RPMI7951 (cell line): Measurements from ENCODE around the gene ZNF43. TPM values are rescaled to one million over a fixed set of nuclear protein-coding genes. Genes with fewer than 3 reads are reported as not detected.
"Not testable (repeated sequence)": the region's sequence is repeated elsewhere in the genome, so short reads cannot be mapped to it uniquely, and the experiment has no call there.

Experiments
- DNase-seq: peaks from one replicate; pipeline ENCODE4 v3.0.0-alpha.2; 2012; ENCODE audit warnings: low read depth
- total RNA-seq: library from RNA; depleted of rRNA; stranded (reverse); fragments of >200 nt; shearing (Covaris generic); gene quantifications from 2 replicates; pipeline ENCODE4 v1.2.3, GENCODE V29; 2014; rRNA removed

The ZNF43 gene
- 5.1 and 6.5 TPM in 2 replicates for total RNA-seq

DNA sequence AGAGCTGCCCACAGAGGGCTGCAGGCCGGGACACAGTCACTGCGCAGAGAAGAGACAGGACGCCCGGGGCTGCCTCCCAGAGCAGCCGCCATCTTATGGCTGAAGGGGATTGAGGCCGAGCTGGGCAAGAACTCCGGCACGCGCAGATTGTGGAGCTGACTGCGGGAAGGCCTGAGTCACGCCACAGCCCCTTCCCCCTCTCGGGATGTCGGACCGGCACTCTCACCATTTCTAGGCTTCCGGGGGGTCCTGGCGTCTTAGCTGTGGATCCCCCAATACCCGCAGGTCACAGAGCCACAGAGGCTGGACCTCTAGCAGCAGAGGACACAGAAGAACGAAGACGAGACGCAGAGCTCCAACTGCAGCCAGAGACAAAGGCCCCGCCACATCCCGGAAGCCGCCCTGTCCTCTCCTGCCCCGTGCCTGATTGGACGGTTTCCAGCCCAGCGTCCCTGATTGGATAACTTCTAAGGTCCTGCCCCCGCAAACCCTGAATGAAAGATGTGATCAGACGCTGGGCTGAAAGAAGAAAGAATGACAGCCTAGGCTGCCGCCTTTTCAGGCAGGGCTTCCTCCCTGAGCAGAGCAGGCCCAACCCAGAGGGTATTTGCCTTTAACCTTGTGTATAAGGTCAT, at the start of gene ZNF43:
ZNF43 (minus strand) TSS at position 373 of the 635 bp plus-strand sequence; CDS start at position 229, 144 bp downstream.
- DNase-seq: peak; percentile 91

DNA sequence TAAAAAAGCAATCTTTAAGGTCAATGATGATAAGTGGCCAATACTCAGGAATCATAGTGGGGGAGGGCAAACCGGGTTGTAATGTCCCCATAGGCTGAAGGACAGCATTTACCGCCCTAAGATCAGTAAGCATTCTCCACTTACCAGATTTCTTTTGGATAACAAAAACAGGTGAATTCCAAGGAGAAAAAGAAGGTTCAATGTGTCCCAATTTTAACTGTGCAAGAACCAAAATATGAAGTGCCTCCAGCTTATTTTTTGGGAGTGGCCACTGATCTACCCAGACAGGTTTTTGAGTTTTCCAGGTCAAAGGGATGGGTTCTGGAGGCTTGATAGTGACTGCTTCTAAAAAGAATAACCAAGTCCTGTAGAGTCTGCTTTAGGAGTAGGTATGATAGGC, 49.5 kb upstream of the ZNF43 start:
- DNase-seq: not testable (repeated sequence)

DNA sequence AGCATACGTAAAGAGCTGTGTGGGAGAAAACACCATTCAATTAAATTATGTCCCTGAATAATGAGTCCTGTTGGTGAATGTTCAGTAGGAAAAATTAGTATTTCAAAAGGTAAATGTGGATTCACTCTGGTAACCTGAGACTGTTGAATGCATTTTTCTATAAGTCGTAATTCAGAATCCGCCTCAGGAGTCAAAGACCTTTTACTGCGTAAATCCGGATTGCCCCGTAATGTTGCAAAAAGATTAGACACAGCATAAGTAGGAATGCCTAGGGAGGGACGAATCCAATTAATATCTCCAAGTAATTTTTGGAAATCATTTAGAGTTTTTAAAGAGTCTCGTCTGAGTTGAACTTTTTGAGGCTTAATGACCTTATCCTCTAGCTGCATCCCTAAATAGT, 48.8 kb upstream of the ZNF43 start:
- not testable (repeated sequence) for DNase-seq

DNA sequence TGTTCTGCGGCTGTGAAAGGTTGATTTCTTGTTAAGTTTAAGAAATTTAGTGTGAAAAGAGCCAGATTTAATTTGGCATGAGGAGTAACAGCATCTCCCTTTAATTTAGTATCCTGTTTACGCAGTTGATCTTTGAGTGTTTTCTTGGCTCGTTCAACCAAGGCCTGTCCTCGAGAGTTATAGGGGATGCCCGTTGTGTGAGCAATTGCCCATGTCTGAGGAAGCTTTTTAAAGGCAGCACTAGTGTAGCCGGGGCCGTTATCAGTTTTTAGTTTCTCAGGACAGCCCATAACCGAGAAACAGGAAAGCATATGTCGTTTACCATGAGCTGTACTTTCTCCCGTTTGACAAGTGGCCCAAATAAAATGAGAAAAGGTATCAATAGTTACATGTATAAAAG, 47.5 kb upstream of the ZNF43 start:
- no peak for DNase-seq

DNA sequence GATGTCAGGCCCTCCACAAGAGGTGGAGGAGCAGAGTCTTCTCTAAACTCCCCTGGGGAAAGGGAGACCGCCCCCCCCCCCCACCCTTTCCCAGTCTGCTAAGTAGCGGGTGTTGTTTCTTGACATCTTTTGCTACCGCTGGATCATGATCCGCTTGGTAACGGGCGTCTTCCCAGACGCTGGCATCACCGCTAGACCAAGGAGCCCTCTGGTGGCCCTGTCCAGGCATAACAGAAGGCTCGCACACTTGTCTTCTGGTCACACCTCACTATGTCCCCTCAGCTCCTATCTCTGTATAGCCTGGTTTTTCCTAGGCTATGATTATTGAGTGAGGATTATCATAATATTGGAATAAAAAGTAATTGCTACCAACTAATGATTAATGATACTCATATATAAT, 44.8 kb upstream of the ZNF43 start:
- not testable (repeated sequence) for DNase-seq

DNA sequence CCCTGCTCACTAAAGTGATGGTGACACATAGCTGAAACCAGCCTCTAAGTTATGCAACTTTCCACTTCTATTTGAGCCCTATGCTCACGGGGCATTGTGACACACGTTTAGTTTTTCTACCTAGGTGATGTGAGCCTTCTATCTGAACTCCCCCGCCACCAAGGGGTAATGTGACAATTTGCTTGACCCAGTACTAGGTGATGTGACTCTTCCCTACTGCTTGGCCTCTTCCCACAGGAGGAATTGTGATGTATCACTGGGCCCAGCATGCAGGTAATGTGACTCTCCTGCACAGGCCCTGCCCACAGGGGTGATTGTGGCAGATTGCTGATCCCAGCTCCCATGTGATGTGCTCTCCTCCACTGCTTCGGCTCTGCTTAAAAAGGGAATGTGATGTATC, 42.7 kb upstream of the ZNF43 start:
- no peak for DNase-seq

DNA sequence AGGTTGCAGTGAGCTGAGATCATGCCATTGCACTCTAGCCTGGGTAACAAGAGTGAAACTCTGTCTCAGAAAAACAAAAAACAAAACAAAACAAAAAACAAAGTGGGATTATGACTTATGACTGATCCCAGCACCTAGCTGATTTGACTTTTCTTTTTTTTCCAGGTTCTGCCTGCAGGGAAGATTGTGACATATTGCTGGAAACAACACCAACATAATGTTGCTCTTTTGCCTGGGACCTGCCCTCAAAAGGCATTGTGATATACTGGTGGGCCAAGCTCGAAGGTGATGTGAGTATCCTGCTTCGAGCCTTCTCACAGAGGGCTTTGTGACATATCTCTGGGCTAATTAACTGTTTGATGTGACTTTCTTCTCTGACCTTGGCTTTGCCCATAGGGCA, 42.0 kb upstream of the ZNF43 start:
- no peak for DNase-seq

DNA sequence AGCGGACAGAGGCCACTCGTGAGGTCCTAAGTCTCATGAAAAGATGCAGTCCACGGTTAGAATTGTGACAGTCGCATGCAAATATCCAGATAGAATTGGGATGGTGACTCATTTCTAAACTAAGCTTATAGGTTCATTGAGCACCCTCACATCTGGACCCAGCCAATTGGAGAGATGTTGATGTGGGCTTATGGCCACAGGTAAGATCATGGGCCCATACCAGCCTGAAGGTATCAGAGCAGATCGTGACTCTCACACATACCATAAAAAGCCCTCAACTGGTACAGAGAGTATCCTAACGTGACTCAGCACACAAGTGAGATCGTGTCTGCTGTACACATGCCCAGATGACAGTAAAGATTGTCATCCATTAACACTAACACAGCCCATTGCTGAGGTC, 40.6 kb upstream of the ZNF43 start:
- DNase-seq: not testable (repeated sequence)

DNA sequence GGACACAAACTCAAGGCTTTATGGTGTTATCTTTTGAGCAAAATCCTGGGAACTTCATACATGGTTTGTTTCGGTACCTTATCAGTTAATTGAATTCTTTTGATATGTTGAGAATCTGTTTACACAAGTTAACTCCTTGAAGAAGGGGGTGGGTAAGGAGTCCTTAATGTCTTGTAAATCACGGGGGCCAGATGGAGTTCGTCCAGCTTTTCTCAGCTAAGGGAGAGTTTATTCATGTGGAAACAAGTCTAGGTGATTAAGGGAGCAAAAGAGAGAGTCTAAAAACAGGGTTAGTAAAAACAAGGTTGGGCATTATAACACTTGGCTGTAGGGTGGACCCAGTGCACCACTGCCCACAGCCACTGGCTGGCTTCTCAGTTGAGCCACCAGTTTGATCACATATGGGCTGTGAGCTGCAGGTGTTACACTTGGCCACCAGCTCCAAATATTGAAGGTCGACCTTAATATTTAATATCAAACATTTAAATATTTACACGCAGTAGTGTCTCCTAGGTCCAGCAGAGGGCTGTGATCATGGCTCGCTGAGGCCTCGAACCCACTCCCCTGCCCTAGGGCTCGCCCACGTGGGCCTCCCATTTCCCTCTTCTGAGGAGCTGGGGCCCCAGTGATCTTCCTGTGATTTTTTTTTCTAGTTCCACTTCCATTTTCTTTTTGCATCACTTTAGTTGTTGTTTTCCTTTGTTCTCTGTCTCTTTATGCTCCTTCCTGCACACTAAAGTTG, 21.0 kb upstream of the ZNF43 start:
- no peak for DNase-seq

DNA sequence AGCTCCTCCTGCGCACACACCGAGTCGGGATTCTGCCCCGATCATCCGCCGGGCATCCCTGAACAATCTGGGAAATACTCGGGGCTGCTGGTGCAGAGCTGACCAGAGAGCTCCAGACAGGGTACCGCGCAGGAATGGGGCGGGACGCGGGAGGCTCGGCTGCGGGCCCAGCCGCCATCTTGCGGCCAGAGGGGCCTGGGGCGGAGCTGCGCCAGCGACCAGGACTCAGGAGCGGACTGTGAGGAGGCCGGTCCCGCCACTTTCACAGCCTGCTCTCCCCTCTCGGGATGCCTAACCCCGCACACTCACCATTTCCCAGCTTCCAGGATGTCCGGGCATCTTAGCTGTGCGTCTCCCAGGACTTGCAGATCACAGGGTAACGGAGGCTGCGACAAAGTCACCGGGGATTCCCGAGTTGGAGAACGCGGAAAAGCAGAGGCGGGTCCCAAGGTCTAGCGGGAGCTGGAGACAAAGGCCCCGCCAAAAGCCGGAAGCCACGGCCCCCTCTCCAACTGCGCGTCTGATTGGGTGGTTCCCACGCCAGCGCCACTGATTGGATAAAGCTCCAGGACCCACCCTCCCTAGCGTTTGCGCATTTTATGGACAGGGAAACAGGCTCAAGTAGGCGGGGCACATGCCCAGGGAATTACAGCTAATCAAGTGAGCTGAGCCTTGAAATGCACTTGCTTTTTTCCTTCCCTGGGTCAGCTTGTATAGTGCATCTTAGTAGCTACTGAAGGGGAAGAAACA, 15.8 kb upstream of the ZNF43 start:
- DNase-seq: peak; percentile 90

DNA sequence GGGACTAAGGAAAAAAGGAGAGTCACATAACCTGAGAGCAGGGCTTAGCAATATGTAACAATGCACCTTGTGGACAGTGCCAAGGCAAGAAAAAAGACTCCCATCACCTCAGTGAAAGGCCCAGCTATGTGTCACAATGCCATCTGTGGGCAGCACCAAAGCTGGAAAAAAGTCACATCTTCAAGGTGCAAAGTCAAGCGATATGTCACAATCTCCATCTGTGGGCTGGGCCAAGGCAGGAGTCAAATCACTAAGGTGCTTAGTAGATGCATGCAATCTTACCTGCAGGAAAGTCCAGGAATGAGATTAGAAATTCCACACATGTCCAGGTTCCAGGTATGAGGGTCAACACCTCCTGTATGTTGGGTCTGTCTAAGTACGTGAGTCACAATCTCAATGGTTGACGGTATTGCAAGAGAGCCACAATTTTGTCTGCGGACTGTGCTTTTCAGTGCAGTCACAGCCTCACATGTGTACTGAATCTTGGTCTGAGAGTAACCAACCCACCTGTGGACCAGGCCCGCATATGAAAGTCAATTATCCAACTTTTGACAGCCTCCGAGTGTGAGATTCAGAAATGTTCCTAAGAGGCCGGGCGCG, 14.8 kb upstream of the ZNF43 start:
- DNase-seq: no peak

DNA sequence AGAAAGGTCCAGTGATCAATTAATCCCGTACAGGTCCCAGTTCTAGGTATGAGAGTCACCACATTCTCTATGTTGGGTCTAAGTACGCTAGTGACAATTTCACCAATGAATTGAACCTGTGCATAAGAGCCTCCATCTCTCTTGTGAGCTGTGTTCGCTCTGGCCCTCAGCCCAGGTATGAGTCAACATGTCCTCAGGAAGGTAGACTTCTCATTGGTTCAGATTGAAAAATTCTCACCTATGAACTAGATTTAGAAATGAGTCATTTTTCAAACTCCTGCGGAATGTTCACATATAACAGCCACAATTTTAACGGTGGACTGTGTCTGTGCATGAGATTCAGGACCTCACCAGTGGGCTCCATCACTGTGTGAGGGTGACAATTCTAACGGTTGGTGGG, 12.7 kb upstream of the ZNF43 start:
- DNase-seq: peak; percentile 45

DNA sequence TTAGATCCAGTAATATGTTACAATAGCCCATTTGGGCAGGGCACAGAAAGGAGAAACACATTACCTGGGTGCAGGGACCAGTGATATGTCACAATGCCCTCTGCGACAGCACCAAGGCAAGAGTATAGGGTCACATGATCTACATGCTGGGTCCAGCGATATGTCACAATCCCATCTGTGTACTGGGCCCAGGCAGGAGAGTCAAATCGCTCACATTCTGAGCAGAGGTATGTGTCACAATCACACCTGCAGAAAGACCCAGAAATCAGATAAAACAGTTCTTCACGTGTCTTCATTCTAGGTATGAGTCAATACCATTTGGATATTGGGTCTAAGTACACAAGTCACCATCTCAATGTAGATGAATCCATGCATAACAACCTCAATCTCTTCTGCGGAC, 7.1 kb upstream of the ZNF43 start:
- no peak for DNase-seq

DNA sequence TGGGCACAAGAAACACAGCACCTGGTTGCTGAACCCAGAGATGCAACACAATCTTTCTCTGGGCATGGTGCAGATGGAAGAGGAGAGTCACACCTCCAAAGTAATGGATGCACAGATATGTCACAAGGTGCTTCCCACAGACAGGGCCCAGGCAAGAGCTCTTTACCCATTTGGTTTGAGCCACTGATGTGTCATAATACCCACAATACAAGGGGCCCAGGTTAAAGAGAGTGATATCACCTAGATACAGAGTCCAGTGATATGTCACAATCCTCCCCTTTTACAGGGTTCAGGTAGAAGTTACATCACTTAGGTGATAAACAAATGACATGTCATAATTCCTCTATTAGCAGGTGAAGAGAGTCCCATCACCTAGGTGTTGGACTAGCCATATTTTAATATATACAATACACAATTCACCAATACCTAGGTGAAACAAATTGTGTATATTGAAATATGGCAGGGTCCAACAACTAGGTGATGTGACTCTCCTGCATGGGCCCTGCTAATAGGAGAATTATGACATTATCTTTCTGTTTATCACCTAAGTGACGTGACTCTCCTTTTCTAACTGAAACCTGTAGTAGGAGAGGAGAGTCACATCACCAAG, 5.6 kb upstream of the ZNF43 start:
- DNase-seq: no peak

DNA sequence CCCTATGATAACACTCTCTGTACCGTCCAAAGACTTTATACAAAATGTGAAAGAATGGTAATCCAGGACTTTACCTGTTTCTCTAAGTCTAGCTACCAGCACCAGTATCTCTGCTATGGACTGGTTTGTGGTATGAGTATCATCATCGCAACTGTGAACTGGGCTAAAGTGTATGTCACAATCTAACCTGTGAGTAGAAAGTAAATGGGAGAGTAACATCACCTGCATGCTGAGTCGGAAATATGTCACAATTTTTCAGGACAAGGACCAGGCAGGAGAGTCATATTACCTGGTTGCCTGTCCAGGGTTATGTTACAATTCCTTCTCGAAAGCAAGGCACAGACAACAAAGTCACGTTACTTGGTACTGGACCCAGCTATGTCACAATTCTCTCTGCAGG, 5.1 kb upstream of the ZNF43 start:
- DNase-seq: no peak

DNA sequence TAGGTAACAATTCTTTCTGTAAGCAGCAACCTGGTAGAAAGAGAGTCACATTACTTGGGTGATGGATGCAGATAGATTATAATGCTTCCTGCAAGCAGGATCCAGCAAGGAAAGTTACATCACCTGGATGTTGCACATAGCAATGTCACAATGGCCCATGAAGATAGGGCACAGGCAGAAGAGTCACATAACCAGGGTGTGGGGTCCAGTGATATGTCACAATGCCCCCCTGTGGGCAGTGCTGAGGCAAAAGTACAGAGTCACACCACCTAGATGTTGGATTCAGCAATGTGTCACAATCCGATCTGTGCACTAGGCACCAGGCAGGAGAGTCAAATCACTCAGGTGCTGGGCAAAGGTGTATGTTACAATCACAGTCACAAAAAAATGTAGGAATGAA, 4.0 kb upstream of the ZNF43 start:
- DNase-seq: no peak

DNA sequence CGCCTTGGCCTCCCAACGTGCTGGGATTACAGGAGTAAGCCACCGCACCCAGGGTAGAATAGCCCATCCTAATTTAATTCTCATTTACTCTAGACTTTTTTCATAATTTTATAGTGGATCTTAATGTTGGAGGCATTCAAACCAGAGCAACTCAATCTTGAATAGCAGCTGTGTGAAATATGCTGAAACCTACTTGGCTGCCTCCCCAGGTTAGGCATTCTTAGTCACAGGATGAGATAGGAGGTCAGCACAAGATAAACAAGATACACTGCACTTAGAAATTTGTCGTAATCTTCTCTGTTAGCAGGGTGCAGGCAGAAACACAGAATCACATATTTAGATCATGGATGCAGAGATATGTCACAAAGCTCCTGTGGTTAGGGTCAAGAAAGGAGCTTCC, 2.7 kb upstream of the ZNF43 start:
- no peak for DNase-seq

DNA sequence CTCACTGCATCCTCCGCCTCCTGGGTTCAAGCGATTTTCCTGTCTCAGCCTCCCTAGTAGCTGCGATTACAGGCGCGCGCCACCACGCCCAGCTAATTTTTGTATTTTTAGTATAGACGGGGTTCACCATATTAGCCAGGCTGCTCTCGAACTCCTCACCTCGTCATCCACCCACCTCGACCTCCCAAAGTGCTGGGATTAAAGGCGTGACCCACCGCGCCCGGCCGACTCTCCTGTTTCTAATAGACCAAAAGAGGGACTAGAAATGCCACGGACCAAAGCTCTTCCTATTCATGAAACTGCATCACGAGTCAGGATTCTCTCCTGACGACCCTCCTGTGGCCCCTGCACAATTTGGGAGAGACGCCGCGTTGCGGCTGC, 563 bp downstream of the ZNF43 start:
- DNase-seq: no peak

DNA sequence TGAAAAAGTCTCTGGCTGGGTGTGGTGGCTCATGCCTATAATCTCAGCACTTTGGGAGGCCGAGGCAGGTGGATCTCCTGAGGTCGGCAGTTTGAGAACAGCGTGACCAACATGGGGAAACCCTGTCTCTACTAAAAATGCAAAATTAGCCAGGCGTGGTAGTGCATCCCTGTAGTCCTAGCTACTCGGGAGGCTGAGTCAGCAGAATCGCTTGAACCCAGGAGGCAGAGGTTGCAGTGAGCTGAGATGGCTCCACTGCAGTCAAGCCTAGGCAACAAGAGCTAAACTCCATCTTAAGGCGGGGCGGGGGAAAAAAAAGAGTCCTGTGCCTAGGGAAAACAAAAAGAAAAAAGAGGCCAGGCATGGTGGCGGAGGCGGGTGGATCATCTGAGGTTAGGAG, 2.2 kb downstream of the ZNF43 start:
- no peak for DNase-seq

DNA sequence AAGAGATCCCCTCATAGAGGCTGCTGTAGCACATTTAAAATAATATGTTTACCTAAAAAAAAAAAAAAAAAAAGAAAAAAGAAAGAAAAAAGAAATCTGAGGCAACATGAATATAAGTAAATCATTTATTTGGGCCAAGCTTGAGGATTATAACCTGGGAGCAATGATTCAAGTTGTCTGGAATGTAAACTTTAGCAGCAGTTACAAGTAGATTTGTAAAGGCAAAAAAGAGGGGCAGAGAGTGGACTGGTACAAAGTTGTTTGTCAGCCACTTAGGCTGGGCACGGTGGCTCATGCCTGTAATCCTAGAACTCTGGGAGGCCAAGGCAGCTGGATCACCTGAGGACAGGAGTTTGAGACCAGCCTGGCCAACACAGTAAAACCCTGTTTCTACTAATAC, 11.3 kb downstream of the ZNF43 start:
- no peak for DNase-seq

DNA sequence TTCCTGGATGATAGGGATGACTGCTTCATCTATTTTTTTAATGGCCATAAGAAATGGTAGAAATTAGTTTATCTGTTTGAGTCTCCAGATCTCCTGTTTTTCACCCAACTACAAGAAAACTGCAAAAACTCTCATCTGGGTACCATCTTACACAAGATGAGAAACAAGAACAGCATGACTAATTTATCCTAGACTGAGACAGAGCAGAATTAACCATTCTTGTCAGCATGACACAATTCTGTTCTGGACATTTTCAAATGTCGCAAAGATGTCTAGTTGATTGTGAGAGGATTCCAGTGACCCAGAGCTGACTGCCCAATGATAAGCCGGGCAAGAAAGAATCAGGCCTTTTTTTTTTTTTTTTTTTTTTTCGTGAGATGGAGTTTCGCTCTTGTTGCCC, 12.8 kb downstream of the ZNF43 start:
- DNase-seq: no peak

DNA sequence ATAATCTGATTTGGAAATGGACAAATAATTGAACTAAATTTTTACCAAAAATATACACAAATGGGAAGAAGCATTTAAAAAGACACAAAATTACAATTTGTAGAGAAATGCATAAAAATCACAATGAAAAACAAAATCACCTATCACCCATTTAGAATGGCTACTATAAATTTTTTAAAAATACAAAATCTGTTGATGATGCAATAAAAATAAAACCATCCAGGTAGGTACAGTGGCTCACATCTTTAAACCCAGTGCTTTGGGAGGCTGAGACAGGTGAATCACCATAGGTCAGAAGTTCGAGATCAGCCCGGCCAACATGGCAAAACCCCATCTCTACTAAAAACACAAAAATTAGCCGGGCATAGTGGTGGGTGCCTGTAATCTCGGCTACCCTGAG, 23.5 kb downstream of the ZNF43 start:
- no peak for DNase-seq
